Fibroblast of upper back skin (primary cell): ENCODE data around the gene PPIB.

Experiments used
- DNase-seq: peaks from one replicate; pipeline ENCODE4 v3.0.0-alpha.2; 2013

PPIB gene

DNA sequence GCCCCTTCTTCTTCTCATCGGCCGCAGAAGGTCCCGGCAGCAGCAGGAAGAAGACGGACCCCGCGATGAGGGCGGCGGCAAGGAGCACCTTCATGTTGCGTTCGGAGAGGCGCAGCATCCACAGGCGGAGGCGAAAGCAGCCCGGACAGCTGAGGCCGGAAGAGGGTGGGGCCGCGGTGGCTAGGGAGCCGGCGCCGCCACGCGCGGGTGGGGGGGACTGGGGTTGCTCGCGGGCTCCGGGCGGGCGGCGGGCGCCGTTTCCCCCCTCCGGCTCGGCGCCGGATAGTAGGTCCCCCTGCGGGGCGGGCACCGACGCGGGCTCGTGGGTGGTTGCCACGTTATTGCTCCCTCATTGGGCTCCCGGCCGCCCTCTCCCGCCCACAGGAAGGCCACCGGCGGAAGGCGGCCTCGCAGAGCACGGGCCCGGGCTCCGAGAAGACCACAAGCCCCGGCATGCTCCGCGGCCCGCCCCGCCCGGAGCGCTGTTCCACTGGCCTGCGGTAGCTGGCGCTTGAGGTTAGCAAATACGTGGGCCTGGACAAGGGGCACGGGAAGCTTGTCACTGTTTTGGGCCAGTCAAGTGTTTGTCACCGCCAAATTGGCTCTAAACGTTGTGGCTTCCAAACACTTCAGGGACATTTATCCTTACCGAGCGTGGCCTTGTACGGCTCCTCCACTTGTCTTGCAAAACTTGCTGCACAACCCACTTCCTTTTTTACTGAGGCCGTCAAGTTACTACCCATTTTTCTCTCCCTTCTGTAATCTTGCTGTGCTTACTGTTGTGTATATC, at the start of gene PPIB:
Gene PPIB, minus strand, starts transcription at position 154 of the 790 bp plus-strand sequence. Its CDS starts 36 bp downstream, at position 118.
- peak; percentile 98 for DNase-seq

DNA sequence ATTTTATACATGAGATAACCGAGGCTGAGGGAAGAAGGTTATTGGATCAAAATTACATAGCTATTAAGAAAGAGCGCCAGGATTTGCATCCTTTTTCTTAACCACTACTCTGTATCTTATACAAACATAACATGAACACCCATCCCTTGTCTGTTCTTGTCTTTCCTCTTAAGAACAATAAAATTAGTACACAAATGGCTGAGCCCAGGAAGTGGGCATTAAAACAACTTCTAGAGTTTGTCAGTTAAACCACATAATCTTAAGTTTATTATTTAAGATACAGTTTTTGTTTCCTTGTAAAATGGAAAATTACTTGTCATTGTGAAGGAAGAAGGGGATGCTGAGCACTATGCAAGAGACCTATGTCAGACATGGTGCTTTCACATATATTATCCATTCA, 48.9 kb upstream of the PPIB start:
- DNase-seq: no peak

DNA sequence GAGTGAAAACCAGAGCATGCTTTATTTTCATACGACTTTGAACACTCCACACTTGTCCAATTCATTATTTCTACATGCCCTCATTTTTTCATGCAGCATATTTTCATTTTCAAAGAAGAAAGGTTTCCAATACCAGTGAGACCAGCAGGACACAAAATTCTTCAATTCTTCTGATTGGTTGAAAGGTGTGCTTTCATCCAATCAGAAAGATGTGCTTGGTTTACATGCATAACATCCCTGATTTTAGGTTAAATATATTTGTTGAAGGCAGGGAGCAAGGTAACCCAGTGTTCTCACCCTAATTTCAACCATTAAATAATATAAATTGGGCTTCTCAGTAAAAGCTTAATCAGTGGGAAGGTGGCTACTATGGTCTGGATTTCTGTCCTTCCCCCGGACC, 47.5 kb upstream of the PPIB start:
- DNase-seq: no peak

DNA sequence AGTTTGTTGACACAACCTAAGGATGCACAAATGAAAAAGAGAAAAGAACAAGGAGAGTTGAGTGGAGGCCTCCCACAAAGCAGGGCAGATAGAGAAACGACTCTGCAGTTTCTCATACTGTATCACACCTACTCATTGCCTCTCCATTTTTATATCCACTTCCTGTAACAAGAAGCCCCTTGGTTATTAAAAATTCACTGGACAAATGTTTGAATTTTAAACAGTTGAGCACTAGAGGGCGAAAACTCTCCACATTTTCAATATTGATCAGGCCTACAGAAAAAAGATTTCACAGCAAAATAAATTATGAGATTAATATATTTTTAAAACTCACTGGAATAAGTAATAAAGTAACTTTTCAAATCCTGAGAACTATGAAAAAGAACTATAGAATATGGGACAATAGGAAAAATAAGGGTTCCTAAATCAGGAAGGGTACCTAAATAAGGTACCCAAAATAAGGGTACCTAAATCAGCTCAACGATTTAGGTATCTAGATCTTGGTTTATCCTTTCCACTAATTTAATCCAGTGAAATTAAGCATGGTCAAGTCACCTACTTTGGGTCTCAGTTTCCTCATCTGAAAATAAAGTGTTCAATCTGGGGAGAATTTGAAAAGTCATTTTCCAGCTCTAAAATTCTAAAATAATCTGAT, 47.0 kb upstream of the PPIB start:
- DNase-seq: peak; percentile 50

DNA sequence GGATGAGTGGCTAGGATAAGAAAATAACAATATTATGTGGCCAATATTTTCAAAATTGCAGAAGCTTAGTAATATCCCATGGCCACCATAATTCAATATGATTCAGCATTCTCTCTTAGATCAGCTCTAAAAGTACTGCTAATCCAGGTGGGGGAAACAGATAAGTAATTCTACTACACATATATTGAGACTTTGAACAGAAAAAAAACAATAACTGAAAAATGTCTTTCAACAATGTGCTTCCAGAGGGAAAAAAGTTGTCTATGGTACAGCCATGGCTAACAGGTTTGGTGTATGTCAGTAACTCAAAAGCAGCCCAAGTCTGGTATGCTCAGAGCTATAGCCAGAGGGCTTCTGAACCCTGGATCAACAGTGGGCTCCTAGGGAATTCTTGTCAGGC, 42.4 kb upstream of the PPIB start:
- no peak for DNase-seq

DNA sequence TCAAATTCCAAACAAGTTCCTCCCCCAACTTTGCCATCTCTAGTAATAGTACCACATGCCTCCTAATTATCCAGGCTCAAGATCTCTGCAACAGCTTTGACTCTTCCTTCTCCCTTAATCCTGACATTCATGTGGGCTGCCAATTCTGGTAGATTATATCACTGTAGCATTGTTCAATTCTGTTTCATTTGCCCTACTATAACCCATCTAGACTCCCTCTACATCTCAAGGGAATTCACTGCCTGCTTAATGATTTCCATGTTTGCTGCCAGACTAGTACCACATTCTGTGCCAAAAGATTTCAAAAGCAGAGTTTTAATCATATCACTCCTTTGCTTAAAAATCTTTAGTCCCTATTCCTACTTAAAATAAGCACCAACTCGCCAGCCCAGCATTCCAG, 34.6 kb upstream of the PPIB start:
- peak; percentile 46 for DNase-seq

DNA sequence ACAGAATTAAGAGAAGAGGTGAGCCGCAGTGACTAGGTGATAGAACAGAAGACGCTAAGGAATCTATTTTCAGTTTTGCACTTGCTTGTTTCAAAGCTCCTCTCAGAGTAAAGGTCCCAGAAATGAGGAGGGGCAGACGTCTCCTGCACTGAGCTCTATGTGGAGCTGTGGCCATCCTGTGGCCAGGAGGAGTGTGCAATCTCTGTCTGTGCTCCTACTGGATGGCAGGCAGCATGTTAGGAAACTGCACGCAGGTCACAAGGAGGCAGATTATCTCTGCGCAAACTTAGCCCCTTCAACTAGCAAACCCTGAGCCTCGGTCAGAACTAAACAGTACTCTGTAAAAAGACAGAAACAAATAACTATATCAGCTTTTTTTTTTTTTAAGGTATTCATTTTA, 31.1 kb upstream of the PPIB start:
- no peak for DNase-seq

DNA sequence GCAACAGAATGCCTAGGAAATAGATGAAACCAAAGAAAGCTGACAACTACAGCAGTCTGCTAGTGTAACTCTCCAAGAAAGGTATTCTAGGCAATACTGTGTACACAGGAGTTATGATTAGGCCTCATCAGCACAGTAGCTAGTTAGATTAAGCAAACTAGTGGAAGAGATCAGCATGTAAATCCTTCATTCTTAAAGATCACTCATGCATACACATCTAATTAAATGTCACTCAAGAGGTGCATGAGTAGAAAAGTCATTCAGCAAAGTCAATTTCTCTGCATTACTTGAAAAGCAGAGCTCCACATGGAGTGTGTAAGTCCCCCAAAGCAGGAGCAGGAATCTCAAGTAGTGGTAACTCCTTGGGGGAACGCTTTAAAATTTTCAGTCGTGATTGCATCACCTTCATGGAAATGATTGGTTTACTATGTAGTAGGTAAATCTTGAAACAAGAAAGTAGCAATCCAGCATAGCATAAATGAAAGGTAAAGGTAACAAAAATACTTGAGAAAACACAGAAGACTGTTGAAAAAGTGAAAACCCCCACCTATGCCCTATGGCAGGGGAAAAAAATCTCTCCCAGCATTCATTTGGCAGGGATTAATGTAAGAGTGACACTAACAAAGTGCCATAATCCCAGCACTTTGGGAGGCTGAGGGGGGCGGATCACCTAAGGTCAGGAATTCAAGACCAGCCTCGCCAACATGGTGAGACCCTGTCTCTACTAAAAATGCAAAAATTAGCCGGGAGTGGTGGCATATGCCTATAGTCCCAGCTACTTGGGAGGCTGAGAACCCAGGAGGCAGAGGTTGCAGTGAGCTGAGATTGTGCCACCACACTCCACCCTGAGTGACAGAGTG, 29.4 kb upstream of the PPIB start:
- DNase-seq: no peak

DNA sequence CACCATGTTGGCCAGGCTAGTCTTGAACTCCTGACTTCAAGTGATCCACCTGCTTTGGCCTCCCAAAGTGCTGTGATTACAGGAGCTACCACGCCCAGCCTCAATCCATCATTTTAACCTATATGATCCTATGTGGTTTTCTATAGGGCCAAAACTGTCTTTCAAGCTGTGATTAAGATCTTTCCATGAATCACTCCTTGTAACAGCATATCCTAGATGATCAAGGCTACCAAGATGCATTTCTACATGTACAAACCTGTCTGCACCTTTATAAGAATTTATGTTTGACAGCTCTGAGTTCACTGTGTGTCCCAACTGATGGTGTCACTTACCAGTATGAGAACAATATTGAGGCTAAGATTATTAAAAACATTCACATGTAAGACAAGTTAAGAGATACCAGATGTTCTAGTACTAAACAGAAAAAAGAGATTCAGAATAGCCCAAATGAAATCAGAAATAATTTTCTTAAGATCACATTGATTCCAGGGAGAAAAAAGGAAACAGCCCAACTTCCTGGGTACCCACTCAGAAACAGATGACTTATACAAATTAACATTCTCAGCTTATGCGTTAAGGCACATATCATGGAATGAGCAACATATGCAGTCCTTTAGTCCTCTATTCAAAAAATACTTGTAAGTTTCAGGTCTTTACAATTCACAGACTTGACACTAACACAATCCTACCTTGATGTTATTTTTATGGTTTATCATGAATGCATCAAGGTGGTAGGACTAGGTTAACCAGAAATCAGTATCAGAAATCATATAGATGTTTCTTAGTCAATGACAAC, 24.8 kb upstream of the PPIB start:
- DNase-seq: peak; percentile 37

DNA sequence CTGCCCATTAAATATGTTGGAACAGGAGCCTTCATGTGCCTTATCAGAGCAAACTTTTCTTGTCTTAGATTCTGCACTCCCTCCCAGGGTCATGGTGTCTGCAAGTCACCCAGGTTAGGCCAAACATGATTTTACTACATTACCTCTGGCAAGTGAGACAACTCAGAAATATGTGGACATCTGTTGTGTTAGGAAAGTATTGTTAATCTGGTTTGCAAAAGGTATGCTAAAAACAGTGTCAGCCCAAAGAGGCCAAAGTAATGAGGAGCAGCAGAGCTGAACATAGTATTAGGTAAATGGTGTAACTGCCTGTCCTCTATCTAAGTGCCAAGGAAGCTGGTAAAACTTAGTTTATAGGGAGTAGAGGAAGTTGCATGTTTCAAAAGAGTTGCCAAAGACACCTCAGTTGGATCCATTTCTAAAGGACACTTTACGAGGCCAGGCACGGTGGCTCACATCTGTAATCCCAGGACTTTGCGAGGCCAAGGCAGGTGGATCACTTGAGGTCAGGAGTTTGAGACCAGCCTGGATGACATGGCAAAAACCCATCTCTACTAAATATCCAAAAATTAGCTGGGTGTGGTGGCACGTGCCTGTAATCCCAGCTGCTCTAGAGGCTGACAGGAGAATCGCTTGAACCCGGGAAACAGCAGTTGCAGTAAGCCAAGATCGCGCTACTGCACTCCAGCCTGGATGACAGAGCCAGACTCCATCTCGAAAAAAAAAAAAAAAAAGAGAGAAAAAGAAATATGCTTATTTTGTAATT, 22.5 kb upstream of the PPIB start:
- DNase-seq: no peak

DNA sequence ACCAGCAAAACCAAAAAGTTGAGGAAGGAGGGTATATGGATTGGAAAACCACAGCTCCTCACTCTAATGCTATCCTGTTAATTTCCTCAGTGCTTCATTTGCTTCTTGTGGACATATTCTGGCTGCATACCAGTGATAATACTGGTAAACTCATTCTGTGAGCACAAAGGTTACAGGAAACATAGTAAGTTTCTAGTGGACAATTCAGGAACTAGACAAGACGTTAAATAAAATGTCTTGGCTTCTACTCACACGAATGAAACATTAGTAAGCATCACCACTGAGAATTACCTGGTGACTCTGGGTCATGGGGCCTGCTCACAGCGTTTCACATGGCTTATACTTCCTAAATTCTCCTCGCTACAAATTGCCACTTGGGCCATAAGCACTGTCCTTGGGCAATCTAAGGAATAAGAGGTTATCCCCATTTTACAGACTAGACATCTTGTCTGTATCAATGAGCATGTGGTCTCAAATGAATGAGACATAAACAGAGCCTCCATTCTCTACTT, 20.1 kb upstream of the PPIB start:
- DNase-seq: no peak

DNA sequence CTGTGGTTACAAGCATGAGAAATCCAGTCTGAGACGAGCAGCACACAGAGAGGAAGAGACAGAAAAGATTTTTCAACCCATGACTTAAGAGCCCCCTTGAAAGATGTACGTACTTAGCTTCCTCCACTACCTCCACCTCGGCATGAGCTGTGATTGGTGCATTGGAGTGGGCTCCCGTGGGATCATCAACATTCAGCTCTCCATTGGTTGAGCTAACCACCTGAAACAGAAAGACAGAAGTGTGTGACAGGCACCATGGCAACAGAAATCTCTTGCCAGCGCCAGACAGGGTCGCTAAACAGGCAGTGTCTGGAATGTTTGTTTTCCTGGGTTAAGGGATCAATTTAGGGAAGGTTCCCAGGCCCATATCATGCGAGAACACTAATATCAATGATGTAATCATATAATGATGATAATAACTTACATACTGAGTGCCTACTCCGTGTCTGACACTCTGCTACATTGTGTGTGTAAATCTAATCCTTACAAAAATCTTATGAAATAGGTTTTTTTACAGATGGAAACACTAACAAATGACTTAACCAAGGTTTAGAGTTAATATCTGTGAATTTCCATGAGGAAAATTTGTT, 17.5 kb upstream of the PPIB start:
- no peak for DNase-seq

DNA sequence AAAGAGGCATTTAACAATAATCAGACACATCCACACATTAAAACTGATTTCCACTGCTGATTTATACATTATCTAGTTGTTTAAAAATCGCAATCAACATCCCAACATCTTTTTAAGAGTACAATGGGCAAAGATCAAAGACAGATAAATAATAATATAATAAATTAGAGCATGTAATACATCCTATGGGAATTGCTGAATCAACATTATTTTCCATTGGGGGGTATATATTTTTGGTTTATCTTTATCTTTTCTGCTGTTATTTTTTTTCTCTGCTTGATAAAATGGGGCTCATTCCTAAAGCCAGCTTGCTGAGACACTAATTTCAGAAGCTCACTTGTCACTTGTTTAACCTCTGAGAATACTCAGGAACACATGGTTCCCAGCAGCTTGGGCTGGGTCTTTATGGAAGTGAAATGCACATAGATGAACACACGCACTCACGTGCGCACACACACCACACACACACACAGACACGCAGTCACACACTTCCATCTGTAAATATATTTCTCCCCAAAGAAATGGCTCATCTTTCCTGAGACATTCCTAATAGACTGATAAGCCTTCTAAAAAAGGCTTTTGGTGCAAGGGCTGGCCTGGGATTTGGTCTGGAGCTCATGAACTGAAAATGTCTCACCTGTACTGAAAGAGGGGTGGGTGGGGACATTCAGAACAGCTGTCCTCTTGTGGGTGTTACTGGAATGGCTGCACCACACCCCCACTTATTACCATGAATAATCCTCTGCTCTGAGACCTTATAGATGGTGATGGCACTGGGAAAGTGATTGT, 3.5 kb upstream of the PPIB start:
- no peak for DNase-seq

DNA sequence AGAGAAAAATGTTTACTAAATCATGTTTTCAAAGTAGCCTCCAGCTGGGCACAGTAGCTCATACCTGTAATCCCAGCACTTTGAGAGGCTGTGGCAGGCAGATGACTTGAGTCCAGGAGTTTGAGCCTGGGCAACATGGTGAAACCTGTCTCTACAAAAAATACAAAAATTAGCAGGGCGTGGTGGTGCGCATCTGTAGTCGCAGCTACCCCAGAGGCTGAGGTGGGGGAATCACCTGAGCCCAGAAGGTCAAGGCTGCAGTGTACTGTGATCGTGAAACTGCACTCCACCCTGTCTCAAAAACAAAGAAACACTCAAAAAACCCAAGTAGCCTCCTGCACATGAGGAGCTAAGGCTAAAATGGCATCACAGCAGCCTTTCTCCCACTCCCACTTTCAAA, 1.6 kb upstream of the PPIB start:
- no peak for DNase-seq

DNA sequence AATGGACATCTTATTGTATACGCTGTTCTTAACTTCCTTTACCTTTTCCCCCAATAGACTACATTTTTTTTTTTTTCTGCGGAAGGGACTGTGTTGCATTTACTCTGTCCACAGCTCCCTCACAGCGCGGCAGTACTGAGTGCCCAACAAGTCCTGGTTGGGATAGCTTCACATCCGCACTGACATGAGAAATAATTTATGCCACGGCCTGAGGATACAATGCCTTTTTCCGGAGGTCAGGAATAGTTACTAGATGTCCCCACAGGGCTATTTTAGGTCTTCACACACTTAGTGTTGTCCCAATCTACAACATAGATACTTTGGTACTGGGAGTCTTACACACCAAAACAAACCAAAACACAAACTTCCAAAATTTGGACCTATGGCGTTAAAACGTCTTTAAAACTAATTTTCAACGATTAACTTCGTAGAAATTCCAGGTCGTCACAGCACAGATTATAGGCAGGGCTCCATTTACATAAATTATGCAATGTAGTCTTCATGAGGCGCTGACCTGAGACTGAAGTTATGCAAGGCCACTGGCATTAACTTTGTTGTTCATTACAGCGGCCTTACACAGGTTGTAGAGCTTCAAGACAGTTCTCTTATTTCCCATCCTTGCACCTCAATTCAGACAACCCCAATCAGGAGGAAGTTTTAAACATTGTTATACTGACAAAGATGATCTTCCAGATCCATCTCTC, 989 bp upstream of the PPIB start:
- peak; percentile 24 for DNase-seq

DNA sequence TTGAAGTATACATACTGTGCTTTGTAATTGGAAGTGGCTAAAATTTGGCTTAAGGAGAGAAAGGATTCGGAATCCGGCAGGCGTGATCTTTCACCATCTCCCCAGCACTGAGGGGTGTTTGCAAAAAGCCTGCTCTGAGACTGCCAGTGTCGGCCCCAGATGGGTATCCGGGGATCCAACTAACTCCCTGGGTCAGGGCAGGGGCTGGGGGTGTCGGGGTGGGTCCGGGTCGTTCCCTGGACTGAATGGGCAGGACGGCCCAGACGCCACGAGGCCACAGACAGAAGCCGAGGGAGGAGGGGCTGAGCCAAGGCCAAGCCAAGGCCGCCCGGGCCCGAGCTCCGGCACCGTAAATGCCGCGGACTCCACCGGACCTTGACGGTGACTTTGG, 349 bp downstream of the PPIB start:
- DNase-seq: no peak

DNA sequence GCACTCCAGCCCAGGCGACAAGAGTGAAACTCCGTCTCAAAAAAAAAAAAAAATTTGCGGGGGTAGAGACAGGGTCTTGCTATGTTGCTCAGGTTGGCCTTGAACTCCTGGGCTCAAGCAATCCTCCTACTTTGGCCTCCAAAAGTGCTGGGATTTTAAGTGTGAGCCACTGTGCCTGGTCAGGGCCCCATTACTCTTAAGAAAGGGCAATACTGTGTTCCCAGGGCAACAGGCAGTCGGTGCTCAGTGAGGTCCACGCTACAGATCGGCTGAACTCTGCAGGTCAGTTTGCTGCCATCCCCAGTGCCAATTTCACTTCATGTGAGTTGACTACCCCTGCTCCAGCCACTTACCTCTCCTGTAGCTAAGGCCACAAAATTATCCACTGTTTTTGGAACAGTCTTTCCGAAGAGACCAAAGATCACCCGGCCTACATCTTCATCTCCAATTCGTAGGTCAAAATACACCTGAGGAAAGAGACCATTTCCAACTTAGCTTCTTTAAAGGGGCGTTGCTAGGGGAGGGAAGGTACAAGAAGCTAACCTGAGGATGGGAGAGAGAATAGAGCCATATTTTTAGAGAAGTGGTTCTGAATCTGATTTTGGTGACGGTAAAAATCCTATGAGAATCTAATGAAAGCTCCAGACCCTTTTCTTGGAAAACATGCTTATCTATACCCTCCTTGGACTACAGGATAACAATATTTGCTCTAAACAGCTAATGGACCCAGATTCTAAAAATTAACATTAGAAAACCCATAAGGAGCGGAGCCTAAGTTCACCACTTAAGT, 939 bp downstream of the PPIB start:
- DNase-seq: no peak

DNA sequence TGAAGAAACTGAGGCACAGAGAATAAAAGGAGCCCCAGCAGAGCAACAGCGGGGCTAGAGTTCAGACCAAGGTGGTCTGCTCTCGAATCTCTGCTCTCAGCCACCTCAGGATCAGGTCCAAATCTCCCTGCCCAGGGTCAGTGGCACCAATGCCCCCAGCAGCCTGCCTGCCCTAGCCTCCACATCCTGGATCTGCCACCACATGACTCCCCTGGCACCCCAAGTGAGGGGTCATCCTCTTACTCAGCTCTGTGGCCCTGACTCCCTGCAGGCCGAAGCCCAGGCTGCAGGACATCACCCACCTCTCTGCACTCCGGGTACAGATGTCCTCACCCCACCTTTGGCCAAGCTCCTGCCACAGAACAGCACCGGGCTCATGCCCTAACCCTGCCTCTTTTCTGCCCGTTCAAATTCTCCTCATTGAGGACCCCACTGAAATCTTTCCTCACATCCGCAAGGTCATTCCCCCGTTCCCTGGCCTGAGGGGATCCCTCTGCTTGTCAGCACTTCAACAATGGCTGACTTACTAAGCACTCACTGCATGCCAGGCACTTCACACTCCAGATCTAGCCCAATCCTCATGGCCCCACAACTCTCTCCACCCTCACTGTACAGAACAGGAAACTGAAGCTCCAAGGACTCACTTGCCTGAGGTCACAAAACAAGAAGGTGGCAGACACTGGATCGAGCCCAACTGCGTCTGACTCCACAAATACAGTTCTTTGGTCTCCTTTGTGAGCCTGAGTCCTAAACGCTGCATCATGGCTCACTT, 4.3 kb downstream of the PPIB start:
- no peak for DNase-seq
